ENCODE results near the gene ARAP3.

Gene ARAP3

GRCh38 chr5:141665995-141666940 lies 15.8 kb downstream of the ARAP3 start:
- DNase-seq: no peak

- DNase-seq: no peak
Measured at GRCh38 chr5:141664733-141665461, 17.1 kb downstream of the ARAP3 start.

- DNase-seq: no peak
Measured at GRCh38 chr5:141663506-141663905, 18.5 kb downstream of the ARAP3 start.

GRCh38 chr5:141662028-141662427 lies 20.0 kb downstream of the ARAP3 start:
- no peak for DNase-seq

GRCh38 chr5:141657937-141658545 lies 24.0 kb downstream of the ARAP3 start:
- DNase-seq: no peak

- no peak for DNase-seq
Measured at GRCh38 chr5:141657404-141657803, 24.6 kb downstream of the ARAP3 start.

- DNase-seq: no peak
Measured at GRCh38 chr5:141656396-141656795, 25.6 kb downstream of the ARAP3 start.

- no peak for DNase-seq
Measured at GRCh38 chr5:141655020-141655419, 27.0 kb downstream of the ARAP3 start.

GRCh38 chr5:141654298-141654697 lies 27.7 kb downstream of the ARAP3 start:
- no peak for DNase-seq

GRCh38 chr5:141651728-141652105 lies 30.3 kb downstream of the ARAP3 start:
- no peak for DNase-seq

- no peak for DNase-seq
Measured at GRCh38 chr5:141650851-141651727, 30.9 kb downstream of the ARAP3 start, which contains the start of gene FCHSD1. TSS of gene FCHSD1 (minus strand) at chr5:141651418. CDS start at chr5:141651368, 50 bp downstream.

GRCh38 chr5:141649972-141650371 lies 32.1 kb downstream of the ARAP3 start:
- DNase-seq: no peak

- no peak for DNase-seq
Measured at GRCh38 chr5:141649056-141649688, 32.9 kb downstream of the ARAP3 start.

GRCh38 chr5:141647851-141648250 lies 34.2 kb downstream of the ARAP3 start:
- no peak for DNase-seq

GRCh38 chr5:141647242-141647641 lies 34.8 kb downstream of the ARAP3 start:
- no peak for DNase-seq

GRCh38 chr5:141646026-141646425 lies 36.0 kb downstream of the ARAP3 start:
- DNase-seq: no peak

- DNase-seq: no peak
Measured at GRCh38 chr5:141641634-141642267, 40.3 kb downstream of the ARAP3 start.

- no peak for DNase-seq
Measured at GRCh38 chr5:141640698-141641097, 41.3 kb downstream of the ARAP3 start.

GRCh38 chr5:141640051-141640415 lies 42.0 kb downstream of the ARAP3 start:
- DNase-seq: no peak

- no peak for DNase-seq
Measured at GRCh38 chr5:141639357-141640050, 42.5 kb downstream of the ARAP3 start.

GRCh38 chr5:141638771-141639170 lies 43.3 kb downstream of the ARAP3 start:
- DNase-seq: no peak

All from KG1 (cell line).